Activated CD4-positive, alpha-beta T cell treated with anti-CD3 and anti-CD28 coated beads for 36 hours (primary cell): Measurements from ENCODE around the gene EYA4. TPM values are rescaled to one million over a fixed set of nuclear protein-coding genes. Genes with fewer than 3 reads are reported as not detected.

Experiments used
- ATAC-seq: fragments of 200-7000 bp; cut with Tn5 transposase; one replicate; pipeline ENCODE4 v1.10.0; 2021; ENCODE audit warnings: mild to moderate bottlenecking, moderate library complexity
- CTCF ChIA-PET: fragments of 350-600 bp; sonication (Branson Sonifier 250); formaldehyde crosslinking; loops from one replicate; lab custom pipeline; 2021; ENCODE audit warnings: antibody characterized with exemption; lab: Charles Lee
- POLR2A ChIA-PET: fragments of 350-600 bp; sonication (Branson Sonifier 250); formaldehyde crosslinking; loops from one replicate; lab custom pipeline; 2021; ENCODE audit warnings: antibody characterized with exemption, inconsistent platforms; lab: Charles Lee
- DNase-seq: peaks from one replicate; pipeline ENCODE4 v3.0.0-alpha.2; 2020
- H3K27ac Mint-ChIP-seq: one replicate; pipeline ENCODE4 v1.8.0; 2021; ENCODE audit warnings: mixed read lengths
- H3K27me3 Mint-ChIP-seq: one replicate; pipeline ENCODE4 v1.8.0; 2021; ENCODE audit warnings: mixed read lengths
- H3K36me3 Mint-ChIP-seq: one replicate; pipeline ENCODE4 v1.8.0; 2021; ENCODE audit warnings: low read depth, mixed read lengths
- H3K4me1 Mint-ChIP-seq: one replicate; pipeline ENCODE4 v1.8.0; 2021; ENCODE audit warnings: mixed read lengths
- H3K4me3 Mint-ChIP-seq: one replicate; pipeline ENCODE4 v1.8.0; 2021; ENCODE audit warnings: mild to moderate bottlenecking, moderate library complexity, mixed read lengths
- H3K9me3 Mint-ChIP-seq: one replicate; pipeline ENCODE4 v1.8.0; 2021; ENCODE audit warnings: low read depth, mixed read lengths
- intact Hi-C, 2 experiments: fragments of 100-400 bp; cut with DNase I in 1 of 2; cut with micrococcal nuclease in 1 of 2; formaldehyde crosslinking; loops; one replicate each; pipeline versions ENCODE4 v1.14.2 to v1.15.1; 2022 to 2024; cut with DNase I, micrococcal nuclease
- total RNA-seq, 2 experiments: library from RNA; stranded (reverse); gene quantifications; one replicate each; pipeline ENCODE4 v1.2.3, GENCODE V29; 2021

The EYA4 gene
- total RNA-seq, 2 experiments from 2014 or later: not detected

- no peak for ATAC-seq
- Mint-ChIP-seq H3K4me1 (no peaks in the 10 kb centered on the region), H3K4me3 (no peak overlapping the region), H3K27ac (no peak overlapping the region), H3K27me3 (no peaks in the 10 kb centered on the region), H3K36me3 (no peaks in the 10 kb centered on the region), H3K9me3 (no peaks in the 10 kb centered on the region)
- DNase-seq: no peak
- intact Hi-C loops: no loop called here
- ChIA-PET CTCF (interaction anchor here (0.6 kb wide), 2 partner anchors 19 to 1428 kb away, joined by 3 to 4 read pairs; no protein-coding TSS in a partner anchor), POLR2A (no interaction called here)
These were observed 227.4 kb downstream of the EYA4 start for GRCh38 chr6:133468591-133468990.

DNA sequence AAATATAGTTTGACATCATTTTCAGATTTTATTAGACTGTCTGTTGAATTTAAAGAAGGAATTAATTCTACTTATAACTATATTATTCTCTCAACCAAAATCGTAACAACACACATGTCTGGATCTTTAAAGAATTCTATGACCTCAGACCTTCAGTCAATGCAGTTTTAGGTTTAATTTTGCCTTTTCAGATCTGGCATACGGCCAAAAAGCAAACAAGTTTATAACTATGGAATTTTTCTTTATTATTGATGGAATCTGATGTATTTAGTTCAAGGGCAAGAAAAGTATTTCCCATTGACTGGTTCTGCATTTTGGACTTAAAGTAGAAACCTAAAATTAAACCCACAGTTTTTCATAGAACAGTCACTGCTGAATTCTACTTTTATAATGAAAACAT is 233.4 kb downstream of the EYA4 start:
- Mint-ChIP-seq H3K27ac (no peak overlapping the region), H3K4me1 (no peaks in the 10 kb centered on the region), H3K9me3 (no peaks in the 10 kb centered on the region), H3K4me3 (no peak overlapping the region), H3K27me3 (no peaks in the 10 kb centered on the region), H3K36me3 (no peaks in the 10 kb centered on the region)
- CTCF ChIA-PET: interaction anchor here (1.2 kb wide), 1 partner anchor 10 kb away, joined by 3 read pairs; no protein-coding TSS in a partner anchor
- intact Hi-C loops: no loop called here
- POLR2A ChIA-PET: no interaction called here
- ATAC-seq (no peak), DNase-seq (no peak)

GRCh38 chr6:133478673-133479072 is 237.5 kb downstream of the EYA4 start:
- intact Hi-C loops: no loop called here
- CTCF ChIA-PET: no interaction called here

GRCh38 chr6:133487174-133487573 is 246.0 kb downstream of the EYA4 start:
- Mint-ChIP-seq H3K36me3 (no peaks in the 10 kb centered on the region), H3K9me3 (peaks cover 1% of the 10 kb centered on the region), H3K4me3 (no peak overlapping the region), H3K27ac (no peak overlapping the region), H3K27me3 (peaks cover 11% of the 10 kb centered on the region), H3K4me1 (no peaks in the 10 kb centered on the region)
- intact Hi-C loops: no loop called here
- ATAC-seq (no peak), DNase-seq (no peak)
- ChIA-PET CTCF (interaction anchor here (0.7 kb wide), 1 partner anchor 18 kb away, joined by 3 read pairs; no protein-coding TSS in a partner anchor), POLR2A (no interaction called here)

More at GRCh38 chr6:133478673-133479072, 237.5 kb downstream of the EYA4 start:
- Mint-ChIP-seq H3K4me1 (no peaks in the 10 kb centered on the region), H3K27ac (no peak overlapping the region), H3K4me3 (no peak overlapping the region), H3K36me3 (no peaks in the 10 kb centered on the region), H3K27me3 (no peaks in the 10 kb centered on the region), H3K9me3 (no peaks in the 10 kb centered on the region)
- DNase-seq: no peak
- ATAC-seq: no peak
- POLR2A ChIA-PET: no interaction called here

DNA sequence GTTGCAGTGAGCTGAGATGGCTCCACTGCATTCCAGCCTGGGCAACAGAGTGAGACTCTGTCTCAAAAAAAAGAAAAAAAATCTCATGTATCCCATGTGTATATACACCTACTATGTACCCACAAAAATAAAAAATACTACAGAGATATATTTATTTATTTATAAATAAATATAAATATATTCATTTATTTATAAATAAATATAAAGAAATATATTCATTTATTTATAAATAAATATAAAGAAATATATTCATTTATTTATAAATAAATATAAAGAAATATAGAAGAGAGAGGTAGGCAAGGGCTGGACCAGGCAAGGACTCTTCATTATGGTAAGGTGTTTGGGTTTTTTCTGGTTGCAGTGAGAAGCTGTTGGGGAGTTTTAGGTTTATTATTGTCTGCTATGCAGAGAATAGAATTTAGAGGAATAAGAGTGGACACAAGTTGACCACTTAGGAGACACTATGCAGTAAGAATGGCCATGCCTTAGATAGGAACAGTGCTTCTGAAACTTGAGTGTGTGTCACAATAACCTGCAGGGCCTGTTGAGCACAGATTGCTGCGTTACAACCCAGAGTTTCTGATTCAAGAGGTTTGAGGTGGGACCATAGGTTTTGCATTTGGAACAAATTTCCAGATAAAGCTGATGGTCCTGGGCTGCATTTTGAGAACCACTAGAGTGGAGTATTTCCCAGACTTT is 254.2 kb downstream of the EYA4 start:
- intact Hi-C loops: no loop called here
- Mint-ChIP-seq H3K4me3 (no peak overlapping the region), H3K27me3 (no peaks in the 10 kb centered on the region), H3K36me3 (no peaks in the 10 kb centered on the region), H3K4me1 (no peaks in the 10 kb centered on the region), H3K9me3 (peaks cover 1% of the 10 kb centered on the region), H3K27ac (no peak overlapping the region)
- ATAC-seq: no peak
- no peak for DNase-seq
- CTCF ChIA-PET: no interaction called here
- POLR2A ChIA-PET: no interaction called here

DNA sequence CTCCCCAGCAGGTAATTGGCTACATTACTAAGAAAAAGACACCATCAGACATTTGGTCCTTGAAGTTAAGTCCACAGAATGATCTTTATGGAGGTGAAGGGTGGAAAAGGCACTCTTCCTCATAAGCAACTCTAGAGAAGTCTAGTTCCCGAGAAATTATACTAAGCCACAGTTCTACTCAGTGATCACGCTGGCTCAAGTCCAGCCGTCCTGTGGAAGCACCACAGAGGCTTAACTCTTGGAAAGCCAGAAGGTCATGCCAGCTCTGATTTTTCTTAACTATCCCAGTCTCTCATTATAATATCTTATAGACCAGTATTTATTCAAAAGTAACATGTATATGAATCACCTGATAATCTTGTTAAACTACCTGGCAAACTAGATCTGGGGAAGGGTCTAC is 258.5 kb downstream of the EYA4 start:
- Mint-ChIP-seq H3K27ac (no peak overlapping the region), H3K4me1 (no peaks in the 10 kb centered on the region), H3K9me3 (no peaks in the 10 kb centered on the region), H3K36me3 (no peaks in the 10 kb centered on the region), H3K4me3 (no peak overlapping the region), H3K27me3 (peaks cover 6% of the 10 kb centered on the region)
- intact Hi-C loops: no loop called here
- no peak for DNase-seq
- no peak for ATAC-seq
- CTCF ChIA-PET: no interaction called here
- POLR2A ChIA-PET: no interaction called here

DNA sequence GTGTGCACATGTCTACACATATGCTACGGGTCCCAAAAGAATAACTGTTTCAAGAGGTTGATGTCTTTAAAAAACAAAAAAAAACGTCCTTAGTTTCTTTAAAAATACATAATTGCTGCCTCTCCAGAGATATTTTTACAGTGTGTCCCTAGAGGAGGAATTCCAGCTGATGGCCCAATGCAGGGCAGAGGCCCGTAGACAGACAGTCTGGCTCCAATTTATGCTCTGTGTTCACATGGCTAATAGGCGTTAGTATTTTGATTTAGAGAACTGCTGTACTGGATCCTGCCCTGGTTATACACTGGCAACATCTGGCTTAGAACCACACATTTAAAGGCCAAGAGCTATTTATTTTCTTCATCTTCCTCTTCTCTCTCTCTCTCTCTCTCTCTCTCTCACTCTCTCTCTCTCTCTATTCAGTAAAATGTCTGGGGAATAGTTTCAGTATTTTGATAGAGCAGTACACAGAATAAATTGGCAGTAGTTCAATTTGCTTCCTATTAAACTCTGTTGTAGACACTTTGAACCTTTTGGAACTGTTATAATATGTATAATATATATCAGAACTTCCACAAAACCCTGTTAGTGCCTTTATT is 260.6 kb downstream of the EYA4 start:
- ATAC-seq: no peak
- Mint-ChIP-seq H3K27me3 (peaks cover 6% of the 10 kb centered on the region), H3K27ac (no peak overlapping the region), H3K36me3 (no peaks in the 10 kb centered on the region), H3K4me3 (no peak overlapping the region), H3K9me3 (no peaks in the 10 kb centered on the region), H3K4me1 (no peaks in the 10 kb centered on the region)
- intact Hi-C loops: no loop called here
- ChIA-PET POLR2A (no interaction called here), CTCF (interaction anchor here (0.6 to 0.7 kb wide), 2 partner anchors 11 to 582 kb away, joined by 3 read pairs; no protein-coding TSS in a partner anchor)
- DNase-seq: no peak

DNA sequence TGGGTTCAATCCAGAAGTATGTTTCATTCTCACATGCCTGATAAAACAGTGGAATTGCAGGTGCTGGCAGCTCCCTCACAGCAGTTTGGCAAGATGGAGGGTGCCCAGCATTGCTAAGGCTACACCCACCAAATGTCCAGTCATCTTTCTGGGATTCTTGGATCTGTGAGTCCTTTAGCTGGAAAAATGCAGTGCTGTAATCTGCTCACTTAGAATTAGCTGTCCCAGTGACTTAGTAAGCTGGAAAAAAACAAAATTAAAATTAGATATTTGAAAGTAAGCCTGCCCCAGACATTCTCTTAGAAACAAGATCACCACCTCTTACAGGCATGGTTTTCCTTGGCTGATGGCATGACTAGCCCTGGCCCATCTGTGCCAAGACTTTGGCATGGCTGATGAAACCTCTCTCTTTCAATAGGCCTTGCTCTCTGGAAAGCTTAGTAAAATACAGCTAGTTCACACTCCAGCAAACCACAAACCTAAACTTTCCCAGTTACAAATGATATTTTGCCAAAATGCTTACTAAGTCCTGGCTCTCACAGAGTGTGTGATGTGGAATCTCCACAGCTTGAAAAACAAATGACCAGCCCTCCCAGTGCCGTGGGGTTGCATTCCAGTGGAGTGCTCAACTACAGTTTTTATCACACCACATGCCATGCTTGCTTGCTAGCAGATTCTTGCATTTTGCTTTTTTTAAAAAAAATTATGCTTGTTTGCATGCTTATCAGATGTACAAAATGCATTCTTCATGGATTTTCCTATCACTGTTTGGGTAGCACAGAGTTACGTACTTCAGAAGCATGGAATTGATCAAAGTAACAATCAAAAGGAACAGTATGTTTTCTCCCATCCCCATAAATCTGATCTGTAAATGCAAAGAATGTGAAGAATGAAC is 261.5 kb downstream of the EYA4 start:
- no peak for DNase-seq
- ChIA-PET CTCF (no interaction called here), POLR2A (no interaction called here)
- ATAC-seq: no peak
- Mint-ChIP-seq H3K4me1 (no peaks in the 10 kb centered on the region), H3K36me3 (no peaks in the 10 kb centered on the region), H3K27me3 (peaks cover 9% of the 10 kb centered on the region), H3K27ac (no peak overlapping the region), H3K4me3 (no peak overlapping the region), H3K9me3 (no peaks in the 10 kb centered on the region)
- intact Hi-C loops: no loop called here

GRCh38 chr6:133503336-133503729 is 262.2 kb downstream of the EYA4 start:
- CTCF ChIA-PET: interaction anchor here (0.6 kb wide), 1 partner anchor 128 kb away, joined by 3 read pairs; no protein-coding TSS in a partner anchor

DNA sequence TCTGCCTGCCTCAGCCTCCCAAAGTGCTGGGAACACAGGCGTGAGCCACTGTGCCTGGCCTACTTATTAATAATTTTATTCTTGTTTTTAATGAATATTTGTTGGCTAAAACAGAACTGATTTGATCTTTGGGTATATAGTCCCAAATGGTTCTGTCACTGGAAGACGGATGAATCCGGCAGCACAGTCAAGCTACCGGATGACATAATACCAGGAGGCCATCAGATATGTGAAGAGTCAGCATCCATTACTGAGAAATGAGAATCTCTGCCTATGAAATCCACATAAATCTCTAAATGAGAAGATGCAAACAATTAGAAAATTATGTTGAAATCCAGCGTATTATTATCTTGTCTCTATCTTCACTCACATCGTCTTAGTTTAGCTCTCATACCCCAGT is 263.0 kb downstream of the EYA4 start:
- Mint-ChIP-seq H3K4me3 (no peak overlapping the region), H3K27ac (no peak overlapping the region), H3K4me1 (no peaks in the 10 kb centered on the region), H3K27me3 (peaks cover 12% of the 10 kb centered on the region), H3K9me3 (no peaks in the 10 kb centered on the region), H3K36me3 (no peaks in the 10 kb centered on the region)
- DNase-seq: no peak
- intact Hi-C loops: no loop called here
- CTCF ChIA-PET: no interaction called here
- ATAC-seq: no peak
- POLR2A ChIA-PET: no interaction called here

More at GRCh38 chr6:133503336-133503729, 262.2 kb downstream of the EYA4 start:
- DNase-seq (no peak), ATAC-seq (no peak)
- intact Hi-C loops: no loop called here
- Mint-ChIP-seq H3K27me3 (peaks cover 12% of the 10 kb centered on the region), H3K9me3 (no peaks in the 10 kb centered on the region), H3K4me1 (no peaks in the 10 kb centered on the region), H3K36me3 (no peaks in the 10 kb centered on the region), H3K4me3 (no peak overlapping the region), H3K27ac (no peak overlapping the region)
- POLR2A ChIA-PET: no interaction called here

DNA sequence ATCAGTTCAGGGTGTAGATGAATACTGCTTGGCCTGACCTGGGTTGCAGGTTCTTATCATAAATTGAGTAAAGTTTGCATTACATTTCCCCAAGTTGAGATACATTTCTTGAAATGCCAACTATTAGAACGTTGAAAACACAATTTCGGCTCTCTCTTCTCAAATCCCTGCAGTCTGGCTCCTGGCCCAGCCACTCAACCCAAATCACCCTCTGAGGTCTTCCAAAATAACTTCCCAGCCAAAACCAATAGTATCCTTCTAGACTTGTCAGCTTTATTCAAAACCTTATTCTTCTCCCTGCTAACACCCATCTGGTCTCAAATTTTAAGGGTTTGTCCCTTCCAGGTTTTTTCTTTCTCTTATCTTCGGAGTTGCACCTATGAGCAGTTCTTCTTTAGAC is 263.6 kb downstream of the EYA4 start:
- DNase-seq (no peak), ATAC-seq (no peak)
- Mint-ChIP-seq H3K4me3 (no peak overlapping the region), H3K27me3 (peaks cover 14% of the 10 kb centered on the region), H3K36me3 (no peaks in the 10 kb centered on the region), H3K9me3 (no peaks in the 10 kb centered on the region), H3K4me1 (no peaks in the 10 kb centered on the region), H3K27ac (no peak overlapping the region)
- intact Hi-C loops: no loop called here
- ChIA-PET POLR2A (no interaction called here), CTCF (no interaction called here)
